Endothelial cell of umbilical vein (primary cell): ENCODE measurements around the gene MACO1. TPM values are rescaled to one million over a fixed set of nuclear protein-coding genes. Genes with fewer than 3 reads are reported as not detected.

Experiments
- BruUV-seq: library from RNA; stranded (reverse); fragments of 400-500 nt; replicated peaks from 2 replicates; lab custom pipeline; 2021; lab: Mats Ljungman, UMichigan
- CTCF ChIA-PET: fragments of 300-600, 350-600 bp; sonication (Branson Sonifier 250); formaldehyde crosslinking; loops from one replicate; lab custom pipeline; 2021; ENCODE audit warnings: antibody characterized with exemption, inconsistent platforms; lab: Charles Lee
- POLR2A ChIA-PET: fragments of 300-600, 350-600 bp; sonication (Branson Sonifier 250); formaldehyde crosslinking; loops from one replicate; lab custom pipeline; 2021; ENCODE audit warnings: antibody characterized with exemption, inconsistent platforms; lab: Charles Lee
- DNase-seq: peaks from one replicate; pipeline ENCODE4 v3.0.0-alpha.2; 2011; ENCODE audit warnings: low read depth, low spot score
- FAIRE-seq: peaks from 2 replicates; lab custom pipeline; 2011; peaks lifted over from hg19 to GRCh38; lab: Jason Lieb, UNC
- H2AFZ ChIP-seq: 2 replicates; pipeline ENCODE4 v1.6.0; 2012; ENCODE audit warnings: low read depth, low read length, control low read depth, inconsistent platforms
- H3K27ac ChIP-seq: 2 replicates; pipeline ENCODE4 v1.5.1; 2011; ENCODE audit warnings: low read depth, mild to moderate bottlenecking, control low read depth, low read length, moderate library complexity; ENCODE audit not compliant: insufficient read depth
- H3K27me3 ChIP-seq, 2 experiments: 2 replicates each; pipeline versions ENCODE4 v1.6.0 to v1.6.1; 2011; ENCODE audit warnings: low read length in 2 of 2, mixed read lengths in 1 of 2; ENCODE audit not compliant: control insufficient read depth in 2 of 2, insufficient read depth in 2 of 2
- H3K36me3 ChIP-seq, 2 experiments: 2 replicates in 1 of 2; 3 replicates in 1 of 2; pipeline ENCODE4 v1.5.1; 2011; ENCODE audit warnings: low read length in 2 of 2, mild to moderate bottlenecking in 1 of 2, moderate library complexity in 1 of 2; ENCODE audit not compliant: control insufficient read depth in 2 of 2, insufficient read depth in 2 of 2; ENCODE audit errors: extremely low read depth in 1 of 2
- H3K4me1 ChIP-seq: 3 replicates; pipeline ENCODE4 v1.5.1; 2011; ENCODE audit warnings: mild to moderate bottlenecking, low read length; ENCODE audit not compliant: control insufficient read depth, insufficient read depth; ENCODE audit errors: extremely low read depth
- H3K4me2 ChIP-seq: 2 replicates; pipeline ENCODE4 v1.6.1; 2011; ENCODE audit warnings: low read length, control low read depth, mixed read lengths; ENCODE audit not compliant: insufficient read depth
- H3K4me3 ChIP-seq, 3 experiments: fragments of 200-600 bp in 1 of 3; sonication (generic), shearing (Covaris generic) in 1 of 3; replicated peaks in 1 of 3; 2 replicates each; pipeline ENCODE4 v1.5.1; 2011 to 2016; ENCODE audit warnings: control low read depth in 3 of 3, low read length in 3 of 3, mild to moderate bottlenecking in 2 of 3, inconsistent platforms in 1 of 3, low read depth in 1 of 3, moderate library complexity in 1 of 3; ENCODE audit not compliant: insufficient read depth in 1 of 3
- H3K79me2 ChIP-seq: 2 replicates; pipeline ENCODE4 v1.6.0; 2012; ENCODE audit warnings: low read length, inconsistent platforms; ENCODE audit not compliant: control insufficient read depth, insufficient read depth
- H3K9ac ChIP-seq: replicated peaks from 2 replicates; pipeline ENCODE3; 2011; ENCODE audit warnings: low read length, control low read depth; ENCODE audit not compliant: insufficient read depth; ENCODE audit errors: extremely low read depth
- H3K9me1 ChIP-seq: replicated peaks from 3 replicates; pipeline ENCODE4 v1.6.0; 2011; ENCODE audit warnings: mild to moderate bottlenecking, low read length; ENCODE audit not compliant: control insufficient read depth, insufficient read depth; ENCODE audit errors: extremely low read depth
- H3K9me3 ChIP-seq: replicated peaks from 2 replicates; pipeline ENCODE4 v1.5.1; 2012; ENCODE audit warnings: low read length, inconsistent platforms; ENCODE audit not compliant: control insufficient read depth, insufficient read depth
- H4K20me1 ChIP-seq: replicated peaks from 2 replicates; pipeline ENCODE3; 2011; ENCODE audit warnings: mild to moderate bottlenecking, low read length; ENCODE audit not compliant: control insufficient read depth, insufficient read depth; ENCODE audit errors: extremely low read depth
- EZH2 ChIP-seq: IDR thresholded peaks from 2 replicates; pipeline ENCODE4 v1.6.1; 2012; ENCODE audit warnings: borderline replicate concordance, low read depth, mild to moderate bottlenecking, moderate library complexity, low read length, inconsistent platforms; ENCODE audit not compliant: severe bottlenecking
- FOS ChIP-seq: IDR thresholded peaks from 2 replicates; pipeline ENCODE4 v1.6.1; 2011; ENCODE audit warnings: mild to moderate bottlenecking, low read length, moderate library complexity, borderline replicate concordance; ENCODE audit not compliant: insufficient read depth
- GATA2 ChIP-seq: IDR thresholded peaks from 2 replicates; pipeline ENCODE4 v1.7.0; 2011; ENCODE audit warnings: low read depth, mild to moderate bottlenecking, moderate library complexity, mixed read lengths, low read length; ENCODE audit not compliant: insufficient read length, insufficient read depth
- JUN ChIP-seq: IDR thresholded peaks from 2 replicates; pipeline ENCODE4 v1.6.1; 2011; ENCODE audit warnings: borderline replicate concordance, low read depth; ENCODE audit not compliant: insufficient read length, insufficient read depth
- MAX ChIP-seq: IDR thresholded peaks from 2 replicates; pipeline ENCODE4 v1.6.1; 2011; ENCODE audit not compliant: insufficient read depth, insufficient read length
- MYC ChIP-seq: IDR thresholded peaks from one replicate; pipeline ENCODE4 v1.6.1; 2011; ENCODE audit warnings: mild to moderate bottlenecking, low read depth, low read length
- POLR2A ChIP-seq: IDR thresholded peaks from 2 replicates; pipeline ENCODE4 v1.6.1; 2012; ENCODE audit warnings: low read depth, mild to moderate bottlenecking, control low read depth, low read length
- POLR2AphosphoS5 ChIP-seq: IDR thresholded peaks from 2 replicates; pipeline ENCODE4 v1.6.1; 2012; ENCODE audit warnings: low read depth, mild to moderate bottlenecking, control low read depth, low read length, moderate library complexity; ENCODE audit not compliant: insufficient read depth
- dilution Hi-C: fragments of 300-500 bp; cut with MboI; formaldehyde crosslinking; loops from one replicate; pipeline ENCODE4 v1.15.0; 2019; ENCODE audit warnings: low sequenced_read_pairs; ENCODE audit not compliant: extremely low pct_ligation_motif_present
- intact Hi-C: fragments of 100-400 bp; cut with micrococcal nuclease; formaldehyde crosslinking; loops from one replicate; pipeline ENCODE4 v1.10.0; 2022
- polyA plus RNA-seq, 4 experiments: library from polyadenylated mRNA; depleted of rRNA in 3 of 4; stranded (reverse) in 3 of 4; unstranded in 1 of 4; fragments of >200 nt; gene quantifications; 2 replicates each; pipeline versions ENCODE4 v1.2.1 to v1.2.3, GENCODE V29; 2011 to 2012; ENCODE audit warnings: missing spikeins in 1 of 4
- total RNA-seq: library from RNA; stranded (reverse); gene quantifications from 2 replicates; pipeline ENCODE4 v1.2.3, GENCODE V29; 2021
- TF ChIP-seq, protein P1 (sequence below), 2 donors: IDR thresholded peaks; 1 replicate in 1 of 2; 2 replicates in 1 of 2; pipeline ENCODE4 v1.5.1; 2011; ENCODE audit warnings: low read length in 2 of 2, mild to moderate bottlenecking in 2 of 2, moderate library complexity in 2 of 2, control low read depth in 1 of 2, inconsistent platforms in 1 of 2, low read depth in 1 of 2; ENCODE audit not compliant: insufficient read depth in 1 of 2; ENCODE audit errors: extremely low read depth in 1 of 2

Gene MACO1
- total and polyA plus RNA-seq, 2 donors (not counting 3 experiments of a cell fraction or from before 2014, with no cell fraction given) = 7.7 to 24.4 TPM

DNA sequence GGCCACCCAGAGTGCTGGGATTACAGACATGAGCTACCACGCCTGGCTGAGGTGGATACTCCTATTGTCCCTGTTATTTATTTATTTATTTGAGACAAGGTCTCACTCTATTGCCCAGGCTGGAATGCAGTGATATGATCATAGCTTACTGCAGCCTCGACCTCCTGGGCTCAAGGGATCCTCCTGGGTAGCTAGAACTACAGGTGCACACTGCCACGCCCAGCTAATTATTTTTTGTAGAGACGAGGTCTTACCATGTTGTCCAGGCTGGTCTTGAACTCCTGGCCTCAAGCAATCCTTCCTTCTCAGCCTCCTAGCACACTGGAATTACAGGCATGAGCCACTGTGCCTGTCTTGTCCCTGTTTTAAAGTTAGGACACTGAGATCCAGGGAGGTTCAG lies 117.9 kb downstream of the MACO1 start:
- intact Hi-C loops = no loop called here
- Histone ChIP-seq H3K4me3 (no peak overlapping the region), H3K9me1 (no peaks in the 10 kb centered on the region), H3K4me2 (no peak overlapping the region), H4K20me1 (no peaks in the 10 kb centered on the region), H3K9ac (no peak overlapping the region), H3K79me2 (peaks cover 2% of the 10 kb centered on the region), H3K27me3 (no peaks in the 10 kb centered on the region), H3K9me3 (no peaks in the 10 kb centered on the region), H3K27ac (no peak overlapping the region), H3K36me3 (no peaks in the 10 kb centered on the region), H3K4me1 (peaks cover 34% of the 10 kb centered on the region), H2AFZ (no peak overlapping the region)
- POLR2A ChIA-PET = no interaction called here
- FAIRE-seq (peak; percentile 43), DNase-seq (no peak)
- CTCF ChIA-PET = interaction anchor here (0.8 to 3.2 kb wide), 6 partner anchors 24 to 106 kb away, joined by 3 to 22 read pairs (median 4); no protein-coding TSS in a partner anchor
- dilution Hi-C loops = no loop called here
- BruUV-seq = no TSS peak
- TF ChIP-seq MAX (no peak), POLR2AphosphoS5 (no peak), MYC (no peak), JUN (no peak), EZH2 (no peak), GATA2 (no peak), POLR2A (no peak), FOS (no peak)
- TF ChIP-seq, protein P1, sequence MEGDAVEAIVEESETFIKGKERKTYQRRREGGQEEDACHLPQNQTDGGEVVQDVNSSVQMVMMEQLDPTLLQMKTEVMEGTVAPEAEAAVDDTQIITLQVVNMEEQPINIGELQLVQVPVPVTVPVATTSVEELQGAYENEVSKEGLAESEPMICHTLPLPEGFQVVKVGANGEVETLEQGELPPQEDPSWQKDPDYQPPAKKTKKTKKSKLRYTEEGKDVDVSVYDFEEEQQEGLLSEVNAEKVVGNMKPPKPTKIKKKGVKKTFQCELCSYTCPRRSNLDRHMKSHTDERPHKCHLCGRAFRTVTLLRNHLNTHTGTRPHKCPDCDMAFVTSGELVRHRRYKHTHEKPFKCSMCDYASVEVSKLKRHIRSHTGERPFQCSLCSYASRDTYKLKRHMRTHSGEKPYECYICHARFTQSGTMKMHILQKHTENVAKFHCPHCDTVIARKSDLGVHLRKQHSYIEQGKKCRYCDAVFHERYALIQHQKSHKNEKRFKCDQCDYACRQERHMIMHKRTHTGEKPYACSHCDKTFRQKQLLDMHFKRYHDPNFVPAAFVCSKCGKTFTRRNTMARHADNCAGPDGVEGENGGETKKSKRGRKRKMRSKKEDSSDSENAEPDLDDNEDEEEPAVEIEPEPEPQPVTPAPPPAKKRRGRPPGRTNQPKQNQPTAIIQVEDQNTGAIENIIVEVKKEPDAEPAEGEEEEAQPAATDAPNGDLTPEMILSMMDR (IDR thresholded peaks at IDR 0.05; ENCODE audit: extremely low read depth in 1 of 2, insufficient read depth in 1 of 2, low read depth in 1 of 2, low read length in 2 of 2) = no peak
